Measurements from ENCODE around the gene SLC35E4.

GRCh38 chr22:30685178-30685577, 49.6 kb downstream of the SLC35E4 start:
- TF ChIP-seq CTCF (IDR thresholded peaks at IDR 0.05 in 2 of 3, conservative IDR thresholded peaks at IDR 0.05 in 1 of 3; ENCODE audit: insufficient read depth in 2 of 3, low read depth in 1 of 3, low read length in 3 of 3) = no peak
- no peak for TF ChIP-seq SAFB2 (IDR thresholded peaks at IDR 0.05; ENCODE audit: borderline replicate concordance, low read depth, low read length, severe bottlenecking)
